Lung (tissue), 12 donors: ENCODE data around the gene SH3RF2. TPM values are rescaled to one million over a fixed set of nuclear protein-coding genes. Genes with fewer than 3 reads are reported as not detected.

Experiments
- ATAC-seq: fragments of 200-7000 bp; cut with Tn5 transposase; one replicate; pipeline ENCODE4 v1.9.1; 2020; ENCODE audit warnings: moderate number of reproducible peaks; ENCODE audit not compliant: insufficient read depth, low FRiP score
- DNase-seq, 3 donors: peaks; one replicate each; pipeline ENCODE4 v3.0.0-alpha.2; 2013 to 2017
- H3K27ac ChIP-seq, 2 donors: one replicate each; pipeline ENCODE4 v1.5.1; 2013; ENCODE audit warnings: mild to moderate bottlenecking in 2 of 2, moderate library complexity in 2 of 2, control low read depth in 1 of 2, inconsistent platforms in 1 of 2, low read depth in 1 of 2, low read length in 1 of 2
- H3K27me3 ChIP-seq, 3 donors: one replicate each; pipeline ENCODE4 v1.5.1; 2013; ENCODE audit warnings: low read length in 2 of 3; ENCODE audit not compliant: control insufficient read depth in 3 of 3, insufficient read depth in 3 of 3
- H3K36me3 ChIP-seq, 4 donors: one replicate each; pipeline ENCODE4 v1.5.1; 2013; ENCODE audit warnings: low read length in 4 of 4, mild to moderate bottlenecking in 1 of 4, moderate library complexity in 1 of 4; ENCODE audit not compliant: control insufficient read depth in 4 of 4, insufficient read depth in 4 of 4
- H3K4me1 ChIP-seq, 5 donors: one replicate each; pipeline ENCODE4 v1.5.1; 2013; ENCODE audit warnings: low read length in 5 of 5, mild to moderate bottlenecking in 2 of 5, moderate library complexity in 1 of 5; ENCODE audit not compliant: control insufficient read depth in 5 of 5, insufficient read depth in 5 of 5
- H3K4me3 ChIP-seq: one replicate; pipeline ENCODE4 v1.5.1; 2013; ENCODE audit warnings: mild to moderate bottlenecking, control low read depth, moderate library complexity
- H3K9ac ChIP-seq, 2 donors: one replicate each; pipeline ENCODE4 v1.5.1; 2013; ENCODE audit warnings: low read length in 2 of 2, control low read depth in 1 of 2; ENCODE audit not compliant: insufficient read depth in 1 of 2
- H3K9me3 ChIP-seq, 4 donors: one replicate each; pipeline ENCODE4 v1.5.1; 2013; ENCODE audit warnings: low read length in 3 of 4, mild to moderate bottlenecking in 1 of 4, moderate library complexity in 1 of 4; ENCODE audit not compliant: control insufficient read depth in 4 of 4, insufficient read depth in 3 of 4
- WGBS, 2 donors: extraction: QIAGEN DNeasy Blood & Tissue Kit; methylation state at CpG; one replicate each; pipeline ENCODE4 v1.1.7; 2013; 5-methylcytosine and 5-hydroxymethylcytosine counted together
- polyA plus RNA-seq, 2 donors: library from polyadenylated mRNA; stranded (reverse); fragments of 200-250 nt; gene quantifications; one replicate each; pipeline ENCODE4 v1.2.1, GENCODE V29; 2013
- total RNA-seq, 2 donors: library from RNA; depleted of rRNA in 1 of 2; stranded (reverse); fragments of >200 nt in 1 of 2; gene quantifications; one replicate each; pipeline ENCODE4 v1.2.1, GENCODE V29; 2014 to 2021
- TF ChIP-seq, protein P1 (sequence below): IDR thresholded peaks from 2 replicates; pipeline ENCODE4 v1.5.1; 2012; ENCODE audit warnings: mild to moderate bottlenecking; ENCODE audit errors: control extremely low read depth, extremely low read depth
- donor health status: control.
- donor health status: control.
- donor health status: Bipolar disorder and iron deficiency.
- donor health status: healthy.
- donor health status: DM: yes; HTN: yes; CAD: no.

The SH3RF2 gene
- total and polyA plus RNA-seq, 4 donors: 1.3 to 14.3 (median 5.0) TPM

DNA sequence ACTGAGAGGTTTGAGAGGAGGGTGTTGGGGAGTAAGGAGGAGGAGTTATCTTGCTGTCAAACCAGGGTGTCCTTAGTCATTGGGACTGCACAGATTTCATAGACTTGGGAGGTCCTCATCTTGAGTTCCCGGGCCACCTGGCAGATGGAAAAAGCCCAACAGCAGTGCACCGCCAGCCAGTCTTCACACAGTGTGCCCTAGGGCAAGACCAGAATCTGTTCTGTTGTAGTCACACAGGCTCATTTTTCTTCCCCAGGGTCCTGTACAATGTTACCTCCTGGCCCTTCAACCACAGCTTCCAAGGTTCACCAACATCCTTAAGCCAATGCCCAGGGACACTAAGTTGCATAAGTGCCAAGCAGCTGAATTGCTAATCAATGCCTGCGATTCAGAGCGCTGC, 148.0 kb downstream of the SH3RF2 start:
- no peaks in the 10 kb centered on the region for H3K27me3 ChIP-seq
- no peak overlapping the region for H3K27ac ChIP-seq
- peaks cover 0 to 13% (median 5%) of the 10 kb centered on the region in 5 donors for H3K4me1 ChIP-seq
- no peak overlapping the region for H3K9ac ChIP-seq
- TF ChIP-seq, protein P1, sequence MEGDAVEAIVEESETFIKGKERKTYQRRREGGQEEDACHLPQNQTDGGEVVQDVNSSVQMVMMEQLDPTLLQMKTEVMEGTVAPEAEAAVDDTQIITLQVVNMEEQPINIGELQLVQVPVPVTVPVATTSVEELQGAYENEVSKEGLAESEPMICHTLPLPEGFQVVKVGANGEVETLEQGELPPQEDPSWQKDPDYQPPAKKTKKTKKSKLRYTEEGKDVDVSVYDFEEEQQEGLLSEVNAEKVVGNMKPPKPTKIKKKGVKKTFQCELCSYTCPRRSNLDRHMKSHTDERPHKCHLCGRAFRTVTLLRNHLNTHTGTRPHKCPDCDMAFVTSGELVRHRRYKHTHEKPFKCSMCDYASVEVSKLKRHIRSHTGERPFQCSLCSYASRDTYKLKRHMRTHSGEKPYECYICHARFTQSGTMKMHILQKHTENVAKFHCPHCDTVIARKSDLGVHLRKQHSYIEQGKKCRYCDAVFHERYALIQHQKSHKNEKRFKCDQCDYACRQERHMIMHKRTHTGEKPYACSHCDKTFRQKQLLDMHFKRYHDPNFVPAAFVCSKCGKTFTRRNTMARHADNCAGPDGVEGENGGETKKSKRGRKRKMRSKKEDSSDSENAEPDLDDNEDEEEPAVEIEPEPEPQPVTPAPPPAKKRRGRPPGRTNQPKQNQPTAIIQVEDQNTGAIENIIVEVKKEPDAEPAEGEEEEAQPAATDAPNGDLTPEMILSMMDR: no peak
- H3K9me3 ChIP-seq: no peaks in the 10 kb centered on the region
- H3K4me3 ChIP-seq: no peak overlapping the region
- DNase-seq (no peak), ATAC-seq (no peak)
- WGBS, 2 donors: 96% methylated on average over 4 of the region's 4 CpGs
- no peaks in the 10 kb centered on the region for H3K36me3 ChIP-seq

DNA sequence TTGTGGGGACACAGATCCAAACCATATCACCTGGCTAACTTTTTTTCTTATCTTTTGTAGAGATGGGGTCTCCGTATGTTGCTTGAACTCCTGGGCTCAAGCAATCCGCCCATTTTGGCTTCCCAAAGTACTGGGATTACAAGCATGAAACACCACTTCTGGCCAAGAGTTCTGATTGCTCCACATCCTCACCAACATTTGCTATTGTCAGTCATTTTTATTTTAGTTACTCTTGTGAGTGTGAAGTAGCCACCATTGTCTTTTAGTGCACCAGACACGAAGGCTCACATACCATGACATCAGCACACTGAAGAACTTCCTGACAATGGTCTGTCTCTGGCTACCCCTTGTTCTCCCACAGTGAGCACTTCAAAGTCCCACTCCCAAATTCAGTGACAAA, 151.7 kb downstream of the SH3RF2 start:
- ATAC-seq: no peak

DNA sequence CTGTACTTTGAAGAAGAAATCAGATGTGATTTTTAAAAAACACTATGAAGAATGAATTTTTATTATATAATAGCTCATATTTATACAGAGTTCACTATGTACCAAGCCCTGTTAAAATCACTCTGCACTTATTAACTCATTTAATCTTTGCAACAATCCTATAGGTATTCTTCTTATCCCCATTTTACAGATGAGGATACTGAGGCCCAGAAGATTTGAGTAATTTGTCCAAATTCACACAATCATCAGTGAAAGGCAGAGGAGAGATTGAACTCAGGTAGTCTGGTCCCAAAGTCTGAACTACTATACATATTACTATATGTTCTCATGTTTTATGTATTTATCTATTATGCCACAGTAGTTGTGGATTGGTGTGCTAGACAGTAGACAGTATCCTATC, 152.9 kb downstream of the SH3RF2 start:
- Histone ChIP-seq H3K4me1 (no peaks in the 10 kb centered on the region), H3K9me3 (no peaks in the 10 kb centered on the region), H3K27me3 (no peaks in the 10 kb centered on the region), H3K27ac (no peak overlapping the region), H3K4me3 (no peak overlapping the region), H3K36me3 (no peaks in the 10 kb centered on the region), H3K9ac (no peak overlapping the region)
- TF ChIP-seq, protein P1: no peak
- ATAC-seq (no peak), DNase-seq (no peak)

More for the DNA sequence above, 151.7 kb downstream of the SH3RF2 start:
- TF ChIP-seq, protein P1: no peak
- Histone ChIP-seq H3K4me1 (no peaks in the 10 kb centered on the region), H3K9me3 (no peaks in the 10 kb centered on the region), H3K9ac (no peak overlapping the region), H3K36me3 (no peaks in the 10 kb centered on the region), H3K4me3 (no peak overlapping the region), H3K27me3 (no peaks in the 10 kb centered on the region), H3K27ac (no peak overlapping the region)
- no peak for DNase-seq
- WGBS, 2 donors: 89 to 93% methylated on average over 3 of the region's 3 CpGs

DNA sequence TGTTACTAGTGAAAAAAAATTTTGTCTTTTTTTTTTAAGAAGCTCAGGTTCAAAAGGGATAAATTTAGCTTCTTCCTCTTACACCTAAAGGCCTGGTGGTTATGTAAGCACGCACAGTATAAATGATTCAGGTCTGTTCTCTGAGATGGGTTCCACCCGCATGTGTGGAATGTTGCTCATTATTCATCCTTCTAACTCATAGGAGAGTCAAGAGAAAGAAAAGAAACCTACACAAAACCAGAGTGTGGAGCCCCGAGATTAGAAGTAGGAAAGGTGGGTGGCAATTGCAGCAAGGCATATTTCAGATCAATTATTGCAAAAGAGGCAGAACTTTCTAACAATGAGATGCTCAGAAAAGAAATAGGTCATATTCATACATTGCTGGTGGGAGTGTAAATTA, 155.5 kb downstream of the SH3RF2 start:
- Histone ChIP-seq H3K4me3 (no peak overlapping the region), H3K27me3 (no peaks in the 10 kb centered on the region), H3K4me1 (no peaks in the 10 kb centered on the region), H3K9ac (no peak overlapping the region), H3K9me3 (no peaks in the 10 kb centered on the region), H3K36me3 (no peaks in the 10 kb centered on the region), H3K27ac (no peak overlapping the region)
- TF ChIP-seq, protein P1: no peak
- WGBS, 2 donors: 85 to 91% methylated on average over 3 of the region's 3 CpGs
- ATAC-seq (no peak), DNase-seq (no peak)
